Endothelial cell of umbilical vein (primary cell): ENCODE data around the gene ADCY9. TPM values are rescaled to one million over a fixed set of nuclear protein-coding genes. Genes with fewer than 3 reads are reported as not detected.

ENCODE experiments used
- BruUV-seq: library from RNA; stranded (reverse); fragments of 400-500 nt; replicated peaks from 2 replicates; lab custom pipeline; 2021; lab: Mats Ljungman, UMichigan
- CTCF ChIA-PET: fragments of 300-600, 350-600 bp; sonication (Branson Sonifier 250); formaldehyde crosslinking; loops from one replicate; lab custom pipeline; 2021; ENCODE audit warnings: antibody characterized with exemption, inconsistent platforms; lab: Charles Lee
- POLR2A ChIA-PET: fragments of 300-600, 350-600 bp; sonication (Branson Sonifier 250); formaldehyde crosslinking; loops from one replicate; lab custom pipeline; 2021; ENCODE audit warnings: antibody characterized with exemption, inconsistent platforms; lab: Charles Lee
- DNase-seq: peaks from one replicate; pipeline ENCODE4 v3.0.0-alpha.2; 2011; ENCODE audit warnings: low read depth, low spot score
- FAIRE-seq: peaks from 2 replicates; lab custom pipeline; 2011; peaks lifted over from hg19 to GRCh38; lab: Jason Lieb, UNC
- H2AFZ ChIP-seq: 2 replicates; pipeline ENCODE4 v1.6.0; 2012; ENCODE audit warnings: low read depth, low read length, control low read depth, inconsistent platforms
- H3K27ac ChIP-seq: 2 replicates; pipeline ENCODE4 v1.5.1; 2011; ENCODE audit warnings: low read depth, mild to moderate bottlenecking, control low read depth, low read length, moderate library complexity; ENCODE audit not compliant: insufficient read depth
- H3K27me3 ChIP-seq, 2 experiments: 2 replicates each; pipeline versions ENCODE4 v1.6.0 to v1.6.1; 2011; ENCODE audit warnings: low read length in 2 of 2, mixed read lengths in 1 of 2; ENCODE audit not compliant: control insufficient read depth in 2 of 2, insufficient read depth in 2 of 2
- H3K36me3 ChIP-seq, 2 experiments: 2 replicates in 1 of 2; 3 replicates in 1 of 2; pipeline ENCODE4 v1.5.1; 2011; ENCODE audit warnings: low read length in 2 of 2, mild to moderate bottlenecking in 1 of 2, moderate library complexity in 1 of 2; ENCODE audit not compliant: control insufficient read depth in 2 of 2, insufficient read depth in 2 of 2; ENCODE audit errors: extremely low read depth in 1 of 2
- H3K4me1 ChIP-seq: 3 replicates; pipeline ENCODE4 v1.5.1; 2011; ENCODE audit warnings: mild to moderate bottlenecking, low read length; ENCODE audit not compliant: control insufficient read depth, insufficient read depth; ENCODE audit errors: extremely low read depth
- H3K4me2 ChIP-seq: 2 replicates; pipeline ENCODE4 v1.6.1; 2011; ENCODE audit warnings: low read length, control low read depth, mixed read lengths; ENCODE audit not compliant: insufficient read depth
- H3K4me3 ChIP-seq, 3 experiments: fragments of 200-600 bp in 1 of 3; sonication (generic), shearing (Covaris generic) in 1 of 3; replicated peaks in 1 of 3; 2 replicates each; pipeline ENCODE4 v1.5.1; 2011 to 2016; ENCODE audit warnings: control low read depth in 3 of 3, low read length in 3 of 3, mild to moderate bottlenecking in 2 of 3, inconsistent platforms in 1 of 3, low read depth in 1 of 3, moderate library complexity in 1 of 3; ENCODE audit not compliant: insufficient read depth in 1 of 3
- H3K79me2 ChIP-seq: 2 replicates; pipeline ENCODE4 v1.6.0; 2012; ENCODE audit warnings: low read length, inconsistent platforms; ENCODE audit not compliant: control insufficient read depth, insufficient read depth
- H3K9ac ChIP-seq: replicated peaks from 2 replicates; pipeline ENCODE3; 2011; ENCODE audit warnings: low read length, control low read depth; ENCODE audit not compliant: insufficient read depth; ENCODE audit errors: extremely low read depth
- H3K9me1 ChIP-seq: replicated peaks from 3 replicates; pipeline ENCODE4 v1.6.0; 2011; ENCODE audit warnings: mild to moderate bottlenecking, low read length; ENCODE audit not compliant: control insufficient read depth, insufficient read depth; ENCODE audit errors: extremely low read depth
- H3K9me3 ChIP-seq: replicated peaks from 2 replicates; pipeline ENCODE4 v1.5.1; 2012; ENCODE audit warnings: low read length, inconsistent platforms; ENCODE audit not compliant: control insufficient read depth, insufficient read depth
- H4K20me1 ChIP-seq: replicated peaks from 2 replicates; pipeline ENCODE3; 2011; ENCODE audit warnings: mild to moderate bottlenecking, low read length; ENCODE audit not compliant: control insufficient read depth, insufficient read depth; ENCODE audit errors: extremely low read depth
- EZH2 ChIP-seq: IDR thresholded peaks from 2 replicates; pipeline ENCODE4 v1.6.1; 2012; ENCODE audit warnings: borderline replicate concordance, low read depth, mild to moderate bottlenecking, moderate library complexity, low read length, inconsistent platforms; ENCODE audit not compliant: severe bottlenecking
- FOS ChIP-seq: IDR thresholded peaks from 2 replicates; pipeline ENCODE4 v1.6.1; 2011; ENCODE audit warnings: mild to moderate bottlenecking, low read length, moderate library complexity, borderline replicate concordance; ENCODE audit not compliant: insufficient read depth
- GATA2 ChIP-seq: IDR thresholded peaks from 2 replicates; pipeline ENCODE4 v1.7.0; 2011; ENCODE audit warnings: low read depth, mild to moderate bottlenecking, moderate library complexity, mixed read lengths, low read length; ENCODE audit not compliant: insufficient read length, insufficient read depth
- JUN ChIP-seq: IDR thresholded peaks from 2 replicates; pipeline ENCODE4 v1.6.1; 2011; ENCODE audit warnings: borderline replicate concordance, low read depth; ENCODE audit not compliant: insufficient read length, insufficient read depth
- MYC ChIP-seq: IDR thresholded peaks from one replicate; pipeline ENCODE4 v1.6.1; 2011; ENCODE audit warnings: mild to moderate bottlenecking, low read depth, low read length
- POLR2A ChIP-seq: IDR thresholded peaks from 2 replicates; pipeline ENCODE4 v1.6.1; 2012; ENCODE audit warnings: low read depth, mild to moderate bottlenecking, control low read depth, low read length
- POLR2AphosphoS5 ChIP-seq: IDR thresholded peaks from 2 replicates; pipeline ENCODE4 v1.6.1; 2012; ENCODE audit warnings: low read depth, mild to moderate bottlenecking, control low read depth, low read length, moderate library complexity; ENCODE audit not compliant: insufficient read depth
- dilution Hi-C: fragments of 300-500 bp; cut with MboI; formaldehyde crosslinking; loops from one replicate; pipeline ENCODE4 v1.15.0; 2019; ENCODE audit warnings: low sequenced_read_pairs; ENCODE audit not compliant: extremely low pct_ligation_motif_present
- intact Hi-C: fragments of 100-400 bp; cut with micrococcal nuclease; formaldehyde crosslinking; loops from one replicate; pipeline ENCODE4 v1.10.0; 2022
- polyA plus RNA-seq, 4 experiments: library from polyadenylated mRNA; depleted of rRNA in 3 of 4; stranded (reverse) in 3 of 4; unstranded in 1 of 4; fragments of >200 nt; gene quantifications; 2 replicates each; pipeline versions ENCODE4 v1.2.1 to v1.2.3, GENCODE V29; 2011 to 2012; ENCODE audit warnings: missing spikeins in 1 of 4
- total RNA-seq: library from RNA; stranded (reverse); gene quantifications from 2 replicates; pipeline ENCODE4 v1.2.3, GENCODE V29; 2021
- TF ChIP-seq, protein P1 (sequence below), 2 donors: IDR thresholded peaks; 1 replicate in 1 of 2; 2 replicates in 1 of 2; pipeline ENCODE4 v1.5.1; 2011; ENCODE audit warnings: low read length in 2 of 2, mild to moderate bottlenecking in 2 of 2, moderate library complexity in 2 of 2, control low read depth in 1 of 2, inconsistent platforms in 1 of 2, low read depth in 1 of 2; ENCODE audit not compliant: insufficient read depth in 1 of 2; ENCODE audit errors: extremely low read depth in 1 of 2
- TF ChIP-seq, protein P2 (sequence below): IDR thresholded peaks from 2 replicates; pipeline ENCODE4 v1.6.1; 2011; ENCODE audit not compliant: insufficient read depth, insufficient read length

Gene ADCY9
- total and polyA plus RNA-seq, 2 donors (not counting 3 experiments of a cell fraction or from before 2014, with no cell fraction given): 6.8 to 14.0 TPM

DNA sequence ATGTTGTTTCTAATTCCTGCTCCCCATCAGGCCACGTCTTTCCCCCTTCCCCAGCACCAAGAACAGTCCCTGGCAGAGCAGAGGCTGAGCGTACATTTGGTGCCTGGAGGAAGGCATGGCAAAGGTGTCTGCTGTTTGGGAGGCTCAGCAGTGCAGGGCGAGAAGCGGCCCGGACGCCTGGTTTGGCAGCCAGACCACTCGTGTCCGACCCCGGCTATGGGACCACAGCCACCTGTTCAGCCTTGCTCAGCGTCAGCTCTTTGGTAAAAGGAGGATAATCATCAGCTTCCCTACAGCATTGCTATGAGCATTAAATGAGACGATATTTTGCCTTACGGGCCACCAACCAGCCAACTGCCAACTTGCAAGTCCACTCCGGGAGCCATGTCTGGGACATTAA lies 129.0 kb downstream of the ADCY9 start:
- DNase-seq (no peak), FAIRE-seq (no peak)
- Histone ChIP-seq H3K79me2 (no peaks in the 10 kb centered on the region), H3K27ac (no peak overlapping the region), H3K9me3 (no peaks in the 10 kb centered on the region), H3K4me1 (no peaks in the 10 kb centered on the region), H4K20me1 (no peaks in the 10 kb centered on the region), H3K4me3 (no peak overlapping the region), H3K36me3 (no peaks in the 10 kb centered on the region), H3K9me1 (no peaks in the 10 kb centered on the region), H3K4me2 (no peak overlapping the region), H3K9ac (no peak overlapping the region), H3K27me3 (no peaks in the 10 kb centered on the region), H2AFZ (no peak overlapping the region)
- dilution Hi-C loops: no loop called here
- CTCF ChIA-PET: no interaction called here
- intact Hi-C loops: no loop called here
- POLR2A ChIA-PET: no interaction called here
- TF ChIP-seq, protein P1, sequence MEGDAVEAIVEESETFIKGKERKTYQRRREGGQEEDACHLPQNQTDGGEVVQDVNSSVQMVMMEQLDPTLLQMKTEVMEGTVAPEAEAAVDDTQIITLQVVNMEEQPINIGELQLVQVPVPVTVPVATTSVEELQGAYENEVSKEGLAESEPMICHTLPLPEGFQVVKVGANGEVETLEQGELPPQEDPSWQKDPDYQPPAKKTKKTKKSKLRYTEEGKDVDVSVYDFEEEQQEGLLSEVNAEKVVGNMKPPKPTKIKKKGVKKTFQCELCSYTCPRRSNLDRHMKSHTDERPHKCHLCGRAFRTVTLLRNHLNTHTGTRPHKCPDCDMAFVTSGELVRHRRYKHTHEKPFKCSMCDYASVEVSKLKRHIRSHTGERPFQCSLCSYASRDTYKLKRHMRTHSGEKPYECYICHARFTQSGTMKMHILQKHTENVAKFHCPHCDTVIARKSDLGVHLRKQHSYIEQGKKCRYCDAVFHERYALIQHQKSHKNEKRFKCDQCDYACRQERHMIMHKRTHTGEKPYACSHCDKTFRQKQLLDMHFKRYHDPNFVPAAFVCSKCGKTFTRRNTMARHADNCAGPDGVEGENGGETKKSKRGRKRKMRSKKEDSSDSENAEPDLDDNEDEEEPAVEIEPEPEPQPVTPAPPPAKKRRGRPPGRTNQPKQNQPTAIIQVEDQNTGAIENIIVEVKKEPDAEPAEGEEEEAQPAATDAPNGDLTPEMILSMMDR (IDR thresholded peaks at IDR 0.05; ENCODE audit: extremely low read depth in 1 of 2, insufficient read depth in 1 of 2, low read depth in 1 of 2, low read length in 2 of 2): no peak
- BruUV-seq: no TSS peak

DNA sequence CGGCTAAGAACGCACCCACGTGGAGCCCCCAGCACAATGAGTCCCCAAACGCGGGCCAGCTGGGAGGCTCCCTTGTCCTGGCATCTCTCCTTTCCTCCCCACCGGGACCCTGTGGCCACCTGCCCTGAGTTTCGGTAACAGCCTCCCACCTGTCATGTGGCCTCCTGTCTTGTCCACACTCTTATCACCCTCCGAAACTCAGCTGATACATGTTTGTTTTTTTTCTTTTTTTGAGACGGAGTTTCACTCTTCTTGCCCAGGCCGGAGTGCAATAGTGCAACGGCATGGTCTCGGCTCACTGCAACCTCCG lies 130.1 kb downstream of the ADCY9 start:
- dilution Hi-C loops (no loop called here), intact Hi-C loops (no loop called here)
- Histone ChIP-seq H3K27ac (no peak overlapping the region), H3K4me2 (no peak overlapping the region), H3K4me3 (no peak overlapping the region), H3K9ac (no peak overlapping the region), H3K36me3 (no peaks in the 10 kb centered on the region), H3K27me3 (no peaks in the 10 kb centered on the region), H4K20me1 (no peaks in the 10 kb centered on the region), H3K4me1 (no peaks in the 10 kb centered on the region), H3K9me3 (no peaks in the 10 kb centered on the region), H2AFZ (no peak overlapping the region), H3K79me2 (no peaks in the 10 kb centered on the region), H3K9me1 (no peaks in the 10 kb centered on the region)
- ChIA-PET POLR2A (no interaction called here), CTCF (no interaction called here)
- DNase-seq (no peak), FAIRE-seq (no peak)
- TF ChIP-seq, protein P1 (IDR thresholded peaks at IDR 0.05; ENCODE audit: extremely low read depth in 1 of 2, insufficient read depth in 1 of 2, low read depth in 1 of 2, low read length in 2 of 2): no peak
- no peak for TF ChIP-seq FOS
- TF ChIP-seq GATA2: no peak
- TF ChIP-seq JUN: no peak
- no peak for TF ChIP-seq POLR2A
- TF ChIP-seq, protein P2, sequence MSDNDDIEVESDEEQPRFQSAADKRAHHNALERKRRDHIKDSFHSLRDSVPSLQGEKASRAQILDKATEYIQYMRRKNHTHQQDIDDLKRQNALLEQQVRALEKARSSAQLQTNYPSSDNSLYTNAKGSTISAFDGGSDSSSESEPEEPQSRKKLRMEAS: no peak
- TF ChIP-seq MYC: no peak
- TF ChIP-seq EZH2: no peak
- TF ChIP-seq POLR2AphosphoS5: no peak
- no TSS peak for BruUV-seq
